GM18858 (cell line): ENCODE results near the gene KDM4B.
A peak's percentile ranks its signal among the peaks of the same experiment; 100 is the strongest.

ENCODE experiments used
- ATAC-seq: cut with Tn5 transposase; IDR thresholded peaks from one replicate; pipeline ENCODE4 v1.9.1; 2021; ENCODE audit not compliant: unreplicated experiment

KDM4B gene

DNA sequence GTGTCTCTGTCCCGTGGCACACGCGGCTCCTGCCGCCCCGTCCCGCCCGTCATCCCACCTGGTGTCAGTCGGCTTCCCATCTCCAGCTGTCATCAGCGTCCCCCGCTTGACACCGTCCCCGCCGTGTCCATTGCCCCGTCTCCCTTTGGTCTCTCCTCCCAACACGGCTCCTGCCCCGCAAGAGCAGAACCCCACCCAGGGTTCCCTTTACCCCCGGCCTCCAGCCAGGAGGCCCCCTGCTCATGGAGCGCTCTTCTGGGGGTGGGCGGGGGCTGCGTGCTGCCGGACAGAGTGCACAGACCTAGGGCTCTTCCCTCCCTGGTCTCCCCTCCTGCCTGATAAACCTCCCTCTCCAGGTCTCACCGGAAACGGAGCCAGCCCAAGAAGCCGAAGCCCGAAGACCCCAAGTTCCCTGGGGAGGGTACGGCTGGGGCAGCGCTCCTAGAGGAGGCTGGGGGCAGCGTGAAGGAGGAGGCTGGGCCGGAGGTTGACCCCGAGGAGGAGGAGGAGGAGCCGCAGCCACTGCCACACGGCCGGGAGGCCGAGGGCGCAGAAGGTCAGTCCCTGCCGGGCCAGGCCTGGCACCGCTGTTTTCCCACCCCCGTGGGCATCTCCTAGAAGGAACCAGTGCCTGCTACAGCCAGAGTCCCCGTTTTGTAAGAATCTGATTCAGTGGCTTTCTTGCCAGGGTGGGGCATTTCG, 150.5 kb downstream of the KDM4B start:
- no peak for ATAC-seq

DNA sequence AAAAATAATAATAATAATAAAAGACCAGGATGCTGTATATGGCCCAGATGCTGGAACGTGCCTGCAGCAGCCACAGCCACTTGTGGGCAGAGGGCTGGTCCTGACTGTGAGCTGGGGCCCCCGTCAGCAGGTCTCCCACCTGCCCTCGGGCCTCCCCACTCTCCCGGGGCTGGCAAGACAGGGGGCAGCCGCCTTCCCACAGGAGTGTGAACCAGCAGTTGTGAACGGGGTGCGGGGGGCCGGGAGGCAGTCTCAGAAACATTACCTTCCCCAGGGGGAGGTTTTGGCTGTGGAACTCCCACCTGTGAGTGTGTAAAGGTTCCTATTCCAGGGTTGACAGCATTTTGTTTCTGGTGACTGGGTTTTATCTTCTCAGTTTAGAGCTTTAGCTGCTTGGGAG, 151.4 kb downstream of the KDM4B start:
- ATAC-seq: no peak

DNA sequence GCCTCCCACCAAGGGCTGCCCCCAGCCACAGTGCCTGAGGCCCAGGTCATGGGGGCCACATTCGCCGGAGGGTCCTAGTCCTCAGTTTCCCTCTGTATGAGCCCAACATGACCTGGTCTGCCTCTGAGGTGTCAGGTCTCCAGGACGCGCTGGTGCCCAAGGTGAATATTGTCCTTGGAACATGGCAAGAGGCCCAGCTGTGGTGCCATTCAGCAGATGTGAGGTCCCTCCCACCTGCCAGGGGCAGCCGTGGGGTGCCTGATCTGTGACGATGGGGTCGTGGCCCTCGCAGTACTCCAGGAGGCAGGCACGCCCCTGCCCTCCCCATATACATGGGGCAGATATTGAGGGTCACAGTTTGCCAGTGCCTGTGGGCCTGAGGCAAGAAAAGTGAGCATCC, 151.9 kb downstream of the KDM4B start:
- ATAC-seq: no peak

DNA sequence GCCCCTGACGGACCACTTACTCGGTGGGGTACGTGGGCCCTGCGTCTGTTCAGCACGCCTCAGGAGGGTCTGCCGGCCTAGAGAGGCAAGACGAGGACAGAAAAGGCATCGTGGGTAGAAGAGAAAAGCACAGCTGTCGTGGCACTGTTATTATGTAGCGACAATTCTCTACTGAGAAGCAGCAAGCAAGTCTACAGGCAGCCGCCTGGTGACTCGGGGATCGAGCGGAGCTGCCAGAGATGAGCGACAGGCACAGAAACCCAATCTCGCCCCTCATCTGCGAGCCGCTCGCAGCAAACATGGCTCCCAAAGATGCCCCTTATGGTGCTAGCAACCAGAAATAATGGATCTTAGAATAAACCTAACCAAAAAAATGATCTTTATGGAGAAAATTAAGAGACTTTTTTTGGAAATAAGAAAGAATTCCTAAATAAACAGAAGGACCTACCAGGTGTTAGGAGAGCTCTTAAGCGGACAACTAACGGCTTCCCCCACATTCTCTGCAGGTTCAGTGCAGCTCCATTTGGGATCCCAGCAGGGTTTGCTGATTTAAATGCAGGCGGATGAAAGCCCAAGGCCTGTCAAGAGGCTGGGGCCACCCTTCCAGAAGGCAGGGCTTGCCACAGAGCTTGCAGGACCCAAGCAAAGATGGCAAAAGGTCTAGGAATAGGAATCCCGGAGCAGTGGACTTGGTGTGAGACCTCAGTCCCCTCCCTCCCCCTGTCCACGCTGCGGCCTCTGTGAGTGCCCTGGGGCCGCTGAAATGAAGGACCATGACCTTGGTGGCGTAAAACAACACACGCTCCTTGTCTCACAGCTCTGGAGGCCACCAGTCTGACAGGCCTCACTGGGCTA, 152.6 kb downstream of the KDM4B start:
- ATAC-seq: no peak

DNA sequence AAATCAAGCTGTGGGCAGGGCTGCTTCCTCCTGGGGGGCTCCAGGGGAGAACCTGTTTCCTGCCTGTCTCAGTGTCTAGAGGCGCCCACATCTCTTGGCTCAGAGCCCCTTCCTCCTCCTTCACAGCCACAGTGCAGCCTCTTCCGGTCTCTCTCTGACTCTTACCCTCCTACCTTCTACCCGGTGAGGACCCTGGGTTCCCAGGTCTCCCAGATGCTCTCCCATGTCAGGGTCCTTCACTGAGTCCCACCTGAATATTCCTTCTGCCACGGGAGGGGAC, 153.1 kb downstream of the KDM4B start:
- ATAC-seq: no peak

DNA sequence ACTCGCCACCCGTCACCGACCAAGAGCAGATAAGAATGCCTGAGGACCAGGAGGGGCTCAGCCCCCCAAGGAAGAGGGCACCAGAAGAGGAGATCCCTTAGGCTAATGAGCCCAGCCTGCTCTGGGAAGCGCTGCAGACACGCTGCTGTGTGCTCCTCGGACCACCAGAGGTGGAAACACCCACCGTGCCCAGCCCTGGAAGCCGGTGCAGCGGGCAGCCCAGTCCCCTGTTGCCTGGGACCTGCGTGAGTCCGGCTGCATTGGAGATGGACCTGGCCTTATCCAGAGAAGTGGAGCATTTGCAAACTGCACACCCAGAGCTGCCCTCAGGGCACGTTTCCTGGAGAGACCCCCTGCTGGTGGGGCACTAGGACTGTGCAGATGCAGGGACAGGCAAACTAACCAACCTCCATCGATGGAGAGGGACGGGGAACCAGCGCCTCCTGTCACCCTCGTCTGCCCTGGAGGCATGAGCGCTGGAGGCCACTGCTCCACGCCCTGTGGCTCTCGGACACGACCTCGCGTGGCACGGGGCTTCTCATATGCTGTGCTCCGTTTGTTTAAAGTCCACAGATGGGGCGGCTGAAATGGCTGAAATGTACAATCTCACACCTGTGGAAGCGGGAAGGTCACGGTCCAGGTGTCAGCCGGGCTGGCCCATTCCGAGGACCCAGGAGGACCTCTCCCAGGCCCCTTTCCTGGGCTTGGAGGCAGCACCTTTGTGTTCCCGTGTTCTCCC, 153.9 kb downstream of the KDM4B start:
- ATAC-seq: no peak

DNA sequence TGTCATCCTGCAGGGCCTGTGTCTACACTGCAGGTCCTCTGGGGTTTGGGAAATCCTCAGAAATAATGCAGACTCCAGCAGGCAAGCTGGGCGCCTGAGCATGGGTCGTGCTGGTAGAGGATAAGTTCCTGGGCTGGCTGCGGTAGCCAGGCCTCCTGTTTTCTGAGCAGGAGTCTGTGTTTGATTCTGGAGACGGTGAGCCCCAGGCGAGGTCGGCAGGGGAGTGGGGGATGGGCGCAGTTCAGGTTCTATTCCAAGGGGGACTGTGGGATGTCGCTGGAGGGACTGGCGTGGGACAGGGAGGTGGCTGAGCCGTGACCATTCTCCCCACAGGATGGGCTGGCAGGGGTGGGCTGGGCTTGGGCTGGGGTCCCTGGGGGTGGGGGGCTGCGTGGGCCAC, 154.7 kb downstream of the KDM4B start:
- no peak for ATAC-seq

DNA sequence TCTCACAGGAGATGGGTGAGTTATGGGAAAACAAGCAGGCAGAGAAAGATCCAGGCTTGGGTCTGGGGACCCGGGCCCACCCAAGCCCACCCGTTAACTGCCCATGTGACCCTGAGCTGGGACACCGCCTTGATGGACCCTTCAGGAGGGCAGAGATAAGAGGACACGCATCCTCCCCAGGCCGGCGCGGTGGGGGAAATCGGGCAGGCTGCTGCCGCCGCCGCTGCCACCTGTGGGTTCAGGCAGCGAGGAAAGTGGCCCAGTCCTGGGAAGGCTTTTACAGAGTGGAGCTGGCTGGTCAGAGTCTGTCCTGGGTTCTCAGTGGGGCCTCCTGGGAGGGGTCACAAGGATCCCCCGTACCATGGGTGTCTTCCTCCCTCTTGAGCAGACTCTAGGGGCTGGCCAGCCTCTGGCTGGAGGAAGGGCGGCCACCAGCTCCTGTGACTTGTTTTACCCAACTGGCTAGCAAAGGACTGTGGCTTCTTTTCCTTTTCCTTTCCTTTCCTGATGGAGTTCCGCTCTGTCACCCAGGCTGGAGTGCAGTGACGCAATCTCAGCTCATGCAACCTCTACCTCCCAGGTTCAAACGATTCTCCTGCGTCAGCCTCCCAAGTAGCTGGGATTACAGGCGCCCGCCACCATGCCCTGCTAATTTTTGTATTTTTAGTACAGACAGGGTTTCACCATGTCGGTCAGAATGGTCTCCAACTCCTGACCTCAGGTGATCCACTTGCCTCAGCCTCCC, 155.4 kb downstream of the KDM4B start:
- no peak for ATAC-seq

DNA sequence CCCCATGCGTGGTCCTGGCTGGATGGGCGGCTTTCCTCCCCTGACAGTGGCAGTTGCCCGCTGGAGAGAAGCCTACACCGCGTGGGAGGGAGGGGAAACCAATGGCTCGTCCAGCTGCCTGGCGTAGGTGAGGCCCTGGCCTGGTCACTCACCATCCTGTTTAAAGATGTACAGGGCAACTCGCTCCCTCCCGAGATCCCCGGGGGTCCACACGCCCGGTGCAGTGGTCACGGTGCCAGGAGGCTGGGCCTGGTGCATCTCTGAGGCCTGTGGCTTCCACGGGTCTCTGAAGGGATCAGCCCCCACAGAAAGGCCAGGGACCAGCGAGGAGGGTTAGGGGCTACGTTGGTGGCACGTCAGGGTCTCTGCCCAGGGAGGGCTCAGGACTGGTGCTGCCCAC, 156.5 kb downstream of the KDM4B start:
- no peak for ATAC-seq

DNA sequence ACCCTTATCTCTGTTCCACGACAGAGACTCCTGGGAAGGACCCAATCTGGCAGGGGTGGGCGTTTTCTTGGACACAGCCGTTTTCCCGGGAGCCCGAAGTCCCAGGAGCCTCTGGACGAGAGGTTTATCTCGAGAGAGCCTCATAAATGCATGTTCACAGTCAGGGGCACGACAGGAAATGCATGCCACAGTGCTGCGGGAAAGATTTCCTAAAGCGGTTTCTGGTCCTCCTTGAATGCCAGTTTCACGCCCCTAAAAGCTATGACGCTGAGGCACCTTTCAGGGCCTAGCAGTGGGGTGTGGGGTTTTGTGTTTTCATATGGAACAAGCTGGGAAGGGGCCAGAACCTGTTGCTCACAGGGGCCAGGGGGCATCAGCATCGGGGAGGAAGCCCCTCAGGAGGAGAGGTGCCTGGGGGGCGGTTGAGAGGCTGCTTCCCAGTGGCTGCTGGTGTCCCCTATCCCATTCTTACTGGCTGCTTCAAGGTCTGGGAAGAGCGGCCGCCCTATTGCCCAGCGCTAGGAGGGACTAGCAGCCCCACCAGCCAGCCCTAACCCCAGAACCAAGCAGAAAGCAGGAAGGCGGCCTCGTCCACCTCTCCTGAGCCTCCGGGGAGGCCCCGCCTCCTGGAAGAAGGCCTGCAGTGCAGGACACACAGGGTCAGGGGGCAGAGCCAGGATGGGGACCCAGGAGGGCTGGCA, 157.0 kb downstream of the KDM4B start:
- no peak for ATAC-seq

DNA sequence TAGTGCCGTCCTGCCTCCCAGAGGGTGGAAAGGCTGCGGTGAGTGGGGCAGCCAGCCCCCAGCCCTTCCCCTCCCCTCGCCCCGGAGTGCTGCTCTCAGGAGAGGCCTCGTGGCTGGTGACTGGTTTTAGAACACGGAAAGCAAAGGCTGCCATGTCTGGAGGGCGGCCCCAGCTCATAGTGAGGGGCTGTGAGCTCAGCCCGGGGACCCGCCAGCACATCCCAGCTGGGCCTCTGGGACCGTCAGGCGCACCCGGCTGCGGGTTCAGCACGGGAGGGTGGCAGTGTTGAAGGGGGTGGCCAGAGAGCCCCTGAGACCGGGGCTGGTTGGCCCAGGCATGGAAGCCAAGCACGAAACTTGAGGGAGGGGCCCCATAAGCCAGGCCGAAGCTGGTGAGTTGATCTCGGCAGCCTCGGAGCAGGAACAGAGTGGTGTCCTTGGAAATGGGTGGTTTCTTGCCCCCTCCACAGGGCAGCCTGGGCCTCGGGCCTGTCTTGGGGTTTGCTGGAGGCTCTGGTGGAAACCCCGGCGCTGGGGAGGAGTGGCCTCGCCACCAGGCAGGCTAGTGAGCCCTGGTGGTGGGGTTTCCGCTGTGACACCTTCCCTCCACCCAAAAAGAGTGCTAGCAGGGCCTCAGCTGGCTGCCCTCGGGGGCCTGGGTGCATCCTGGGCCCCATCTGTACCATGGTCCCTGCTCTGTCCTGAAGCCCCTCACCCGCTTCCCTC, 157.7 kb downstream of the KDM4B start:
- no peak for ATAC-seq

DNA sequence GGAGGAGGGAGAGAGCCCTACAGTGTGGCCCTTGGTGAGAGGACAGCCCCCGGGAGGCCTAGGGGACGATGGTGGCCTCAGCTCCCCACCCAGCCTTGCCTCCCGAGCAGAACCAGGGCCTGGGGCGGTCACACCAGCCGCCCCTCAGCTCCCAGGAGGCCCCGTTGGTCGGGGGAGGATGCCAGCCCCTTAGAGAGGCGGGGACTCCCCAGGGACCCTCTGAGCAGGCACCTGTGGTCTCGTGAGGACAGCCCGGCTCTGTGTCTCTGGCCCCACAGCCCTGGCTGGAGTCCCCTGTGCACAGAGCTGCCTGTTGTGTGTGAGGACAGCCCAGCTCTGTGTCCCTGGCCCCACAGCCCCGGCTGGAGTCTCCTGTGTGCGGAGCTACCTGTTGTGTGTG, 158.8 kb downstream of the KDM4B start:
- no peak for ATAC-seq

DNA sequence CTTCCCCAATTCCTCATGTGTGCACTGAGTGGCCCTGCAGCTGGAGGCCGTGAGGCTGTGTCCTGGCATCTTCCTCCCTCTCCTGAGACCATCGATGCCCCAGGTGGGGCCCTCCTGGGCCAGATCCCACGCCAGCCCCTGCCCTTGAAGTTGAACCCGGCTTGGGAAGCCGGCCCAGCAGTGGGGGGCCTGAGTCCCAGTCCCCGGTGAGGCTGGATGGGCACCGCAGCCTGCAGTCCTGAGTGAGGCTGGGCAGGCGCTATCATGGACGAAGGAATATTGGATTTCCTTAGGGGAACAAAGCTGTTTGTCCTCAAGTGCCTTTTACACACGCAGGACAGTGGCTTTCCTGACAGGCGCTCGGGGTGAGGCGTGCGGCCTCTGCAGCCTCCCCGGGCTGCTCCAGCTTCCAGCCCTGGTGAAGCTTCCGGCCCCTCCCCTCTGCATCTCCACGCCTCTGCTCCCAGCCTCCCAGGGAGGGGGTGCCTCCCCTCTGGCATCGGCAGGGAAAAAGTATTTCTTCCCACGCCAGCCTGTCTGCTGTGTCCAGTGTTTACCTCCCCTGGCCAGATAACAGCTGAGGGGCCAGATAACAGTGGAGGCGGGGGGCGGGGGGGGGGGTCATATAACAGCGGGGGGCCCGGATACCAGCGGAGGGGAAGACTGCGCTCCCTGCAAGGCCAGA, 159.5 kb downstream of the KDM4B start:
- ATAC-seq: no peak

DNA sequence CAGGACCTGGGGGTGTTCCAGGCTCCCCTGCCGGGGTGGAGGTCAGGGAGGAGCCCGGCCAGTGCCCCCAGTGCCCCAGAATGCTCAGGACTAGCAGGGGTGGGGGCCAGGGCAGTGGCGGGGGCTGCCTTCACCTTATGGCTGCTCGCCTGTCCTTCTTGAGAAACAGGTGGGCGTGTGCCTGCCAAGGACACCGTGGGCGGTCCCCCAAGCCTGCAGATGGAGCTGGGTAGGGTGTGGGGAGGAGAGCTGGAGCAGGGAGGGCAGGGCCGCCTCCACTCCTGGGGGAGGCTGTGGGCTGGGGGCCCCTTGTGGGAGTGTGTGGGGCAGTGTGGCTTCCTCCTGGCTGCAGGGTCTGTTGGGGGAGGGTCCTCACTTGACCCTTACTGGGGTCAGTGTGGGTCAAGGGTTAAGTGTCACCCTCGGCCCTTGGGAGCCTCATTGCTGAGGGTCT, 160.1 kb downstream of the KDM4B start:
- ATAC-seq: no peak

DNA sequence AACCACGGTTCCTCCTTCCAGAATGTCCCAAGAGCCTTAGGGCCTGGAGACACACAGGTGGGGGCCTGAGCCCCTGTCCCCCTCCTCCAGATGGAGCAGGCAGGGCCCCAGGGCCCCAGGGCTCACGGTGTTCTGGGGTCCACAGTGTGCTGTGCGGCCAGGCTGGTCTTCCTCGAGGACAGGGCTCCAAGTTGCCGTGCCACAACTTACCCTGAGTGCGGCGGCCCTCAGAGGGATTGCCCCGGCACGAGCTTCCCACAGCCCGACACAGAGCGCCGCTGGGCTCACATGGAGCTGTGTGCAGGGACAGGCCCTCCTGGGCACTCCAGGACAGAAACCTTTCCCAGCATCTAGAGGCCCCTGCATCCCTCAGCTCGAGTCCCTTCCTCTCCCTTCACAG, 160.8 kb downstream of the KDM4B start:
- ATAC-seq: no peak

DNA sequence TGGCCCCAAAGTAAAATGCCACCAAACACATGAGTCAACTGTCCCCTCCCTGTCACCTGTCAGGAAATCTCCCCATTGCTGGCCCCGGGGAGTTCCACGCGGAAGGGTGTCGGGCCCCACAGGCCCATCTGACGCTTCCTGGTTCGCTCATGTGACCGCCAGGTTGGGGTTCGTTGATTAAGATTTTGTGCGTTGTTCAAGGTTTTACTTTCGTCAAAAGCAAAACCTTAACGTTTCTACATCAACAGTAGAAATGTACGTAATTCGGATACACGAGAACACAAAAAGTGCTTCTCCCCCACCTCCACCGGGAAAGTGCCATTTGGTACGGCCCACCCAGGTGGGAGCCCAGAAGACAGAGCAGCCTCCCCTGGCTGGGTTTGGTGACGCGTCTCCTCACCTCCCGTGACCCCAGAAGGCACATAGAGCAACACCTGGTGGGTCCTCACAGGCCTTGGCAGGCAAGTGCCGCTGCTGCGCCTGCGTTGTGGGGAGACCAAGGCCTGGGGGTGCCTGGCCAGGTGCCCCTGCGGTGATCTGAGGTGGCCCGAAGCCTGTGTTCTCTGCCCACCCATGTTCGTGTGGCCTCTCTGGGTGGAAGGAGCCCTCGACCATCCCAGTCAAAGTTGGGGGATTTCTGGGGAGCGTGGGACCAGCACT, 161.6 kb downstream of the KDM4B start:
- peak; percentile 36 for ATAC-seq

DNA sequence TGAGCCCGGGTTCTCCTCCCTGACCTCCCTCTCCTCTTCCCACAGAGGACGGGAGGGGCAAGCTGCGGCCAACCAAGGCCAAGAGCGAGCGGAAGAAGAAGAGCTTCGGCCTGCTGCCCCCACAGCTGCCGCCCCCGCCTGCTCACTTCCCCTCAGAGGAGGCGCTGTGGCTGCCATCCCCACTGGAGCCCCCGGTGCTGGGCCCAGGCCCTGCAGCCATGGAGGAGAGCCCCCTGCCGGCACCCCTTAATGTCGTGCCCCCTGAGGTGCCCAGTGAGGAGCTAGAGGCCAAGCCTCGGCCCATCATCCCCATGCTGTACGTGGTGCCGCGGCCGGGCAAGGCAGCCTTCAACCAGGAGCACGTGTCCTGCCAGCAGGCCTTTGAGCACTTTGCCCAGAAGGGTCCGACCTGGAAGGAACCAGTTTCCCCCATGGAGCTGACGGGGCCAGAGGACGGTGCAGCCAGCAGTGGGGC, 162.2 kb downstream of the KDM4B start:
- peak; percentile 17 for ATAC-seq

DNA sequence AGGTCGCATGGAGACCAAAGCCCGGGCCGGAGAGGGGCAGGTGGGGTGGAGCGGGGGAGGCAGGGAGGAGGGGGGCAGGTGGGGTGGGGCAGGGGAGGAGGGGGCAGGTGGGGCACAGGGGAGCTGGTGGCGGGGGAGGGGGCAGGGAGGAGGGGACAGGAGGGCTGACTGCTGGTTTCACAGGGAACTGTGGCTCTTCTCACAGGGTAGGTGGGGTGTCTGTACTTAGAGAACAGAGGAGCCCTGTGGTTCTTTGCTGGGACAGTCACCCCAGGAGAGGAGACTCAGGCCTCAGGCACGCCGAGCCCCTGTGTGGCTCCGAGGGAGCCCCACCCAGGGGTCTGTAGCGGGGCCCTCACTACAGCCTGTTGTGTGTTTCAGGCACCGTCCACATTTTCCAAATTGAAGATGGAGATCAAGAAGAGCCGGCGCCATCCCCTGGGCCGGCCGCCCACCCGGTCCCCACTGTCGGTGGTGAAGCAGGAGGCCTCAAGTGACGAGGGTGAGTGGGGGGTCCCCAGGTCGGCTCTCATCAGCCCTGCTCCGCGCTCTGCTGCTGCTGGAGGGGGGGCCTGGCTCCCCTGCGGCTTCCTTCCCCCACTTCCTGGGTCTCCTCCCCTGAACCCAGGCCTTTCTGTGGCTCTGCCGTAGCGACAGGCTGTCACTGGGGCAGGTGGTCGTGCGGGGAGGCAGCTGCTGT, 162.7 kb downstream of the KDM4B start:
- no peak for ATAC-seq
